T-cell (primary cell): ENCODE results near the gene CDH4. TPM values are rescaled to one million over a fixed set of nuclear protein-coding genes. Genes with fewer than 3 reads are reported as not detected.

Experiments used
- ATAC-seq, 4 experiments: fragments of 200-7000 bp in 3 of 4; fragments of 150-1000 bp in 1 of 4; cut with Tn5 transposase; replicated peaks in 1 of 4; 1 replicate in 3 of 4; 2 replicates in 1 of 4; pipeline ENCODE4 v1.10.0; 2021; ENCODE audit warnings: moderate library complexity in 3 of 4, mild to moderate bottlenecking in 2 of 4, moderate number of reproducible peaks in 1 of 4
- CTCF ChIA-PET, 2 donors: fragments of 300-600 bp; sonication (Branson Sonifier 250); formaldehyde crosslinking; loops; one replicate each; lab custom pipeline; 2022; ENCODE audit warnings: antibody characterized with exemption in 2 of 2; lab: Charles Lee
- POLR2A ChIA-PET, 2 donors: fragments of 300-600 bp; sonication (Branson Sonifier 250); formaldehyde crosslinking; loops; one replicate each; lab custom pipeline; 2022; ENCODE audit warnings: antibody characterized with exemption in 2 of 2; lab: Charles Lee
- DNase-seq, 35 experiments: peaks; one replicate each; pipeline versions ENCODE4 v3.0.0 to v3.0.0-alpha.2; 2013 to 2023
- H3K27ac ChIP-seq: one replicate; pipeline ENCODE4 v1.5.1; 2013; ENCODE audit warnings: low read length
- H3K27me3 ChIP-seq, 2 experiments: replicated peaks in 1 of 2; 1 replicate in 1 of 2; 2 replicates in 1 of 2; pipeline versions ENCODE4 v1.6.1 to v1.7.0; 2013; ENCODE audit warnings: low read length in 1 of 2, mixed read lengths in 1 of 2; ENCODE audit not compliant: control insufficient read depth in 2 of 2, insufficient read depth in 2 of 2; ENCODE audit errors: extremely low read depth in 1 of 2
- H3K36me3 ChIP-seq, 2 donors: 1 replicate in 1 of 2; 2 replicates in 1 of 2; pipeline versions ENCODE4 v1.6.1 to v1.7.0; 2013; ENCODE audit warnings: low read length in 1 of 2; ENCODE audit not compliant: control insufficient read depth in 2 of 2, insufficient read depth in 1 of 2; ENCODE audit errors: extremely low read depth in 1 of 2
- H3K4me1 ChIP-seq, 2 experiments: 1 replicate in 1 of 2; 2 replicates in 1 of 2; pipeline versions ENCODE4 v1.6.1 to v1.7.0; 2013; ENCODE audit warnings: low read length in 2 of 2, mixed read lengths in 1 of 2; ENCODE audit not compliant: insufficient read depth in 2 of 2, control insufficient read depth in 1 of 2; ENCODE audit errors: extremely low read depth in 1 of 2
- H3K4me3 ChIP-seq, 2 donors: 1 replicate in 1 of 2; 2 replicates in 1 of 2; pipeline versions ENCODE4 v1.5.1 to v1.7.0; 2013; ENCODE audit warnings: mild to moderate bottlenecking in 2 of 2, low read length in 1 of 2, moderate library complexity in 1 of 2; ENCODE audit not compliant: control insufficient read depth in 1 of 2; ENCODE audit errors: extremely low read depth in 1 of 2
- H3K9me3 ChIP-seq: 2 replicates; pipeline ENCODE4 v1.7.0; 2013
- H3K27ac Mint-ChIP-seq, 2 donors: one replicate each; pipeline ENCODE4 v1.8.0; 2020 to 2021; ENCODE audit warnings: mild to moderate bottlenecking in 2 of 2, mixed read lengths in 2 of 2
- H3K27me3 Mint-ChIP-seq, 2 donors: one replicate each; pipeline ENCODE4 v1.8.0; 2021 to 2022; ENCODE audit warnings: mixed read lengths in 2 of 2
- H3K36me3 Mint-ChIP-seq: one replicate; pipeline ENCODE4 v1.8.0; 2021; ENCODE audit warnings: mixed read lengths
- H3K4me1 Mint-ChIP-seq, 3 donors: one replicate each; pipeline ENCODE4 v1.8.0; 2020 to 2022; ENCODE audit warnings: mixed read lengths in 3 of 3, mild to moderate bottlenecking in 1 of 3
- H3K4me3 Mint-ChIP-seq, 3 donors: one replicate each; pipeline ENCODE4 v1.8.0; 2020 to 2022; ENCODE audit warnings: mild to moderate bottlenecking in 3 of 3, mixed read lengths in 3 of 3, moderate library complexity in 3 of 3
- H3K9me3 Mint-ChIP-seq, 3 donors: one replicate each; pipeline ENCODE4 v1.8.0; 2020 to 2022; ENCODE audit warnings: mixed read lengths in 3 of 3
- WGBS: methylation state at CpG from one replicate; pipeline ENCODE4 v1.1.5; 2013; ENCODE audit warnings: missing lambda C conversion rate; ENCODE audit not compliant: insufficient coverage; 5-methylcytosine and 5-hydroxymethylcytosine counted together
- total RNA-seq, 35 experiments: library from RNA in 6 of 35; stranded (reverse) in 6 of 35; fragments of 120-200 nt in 1 of 35; gene quantifications; one replicate each; pipeline versions ENCODE4 v1.2.1 to v1.2.4 and lab custom pipeline; 2013 to 2026

The CDH4 gene
- total RNA-seq, 5 donors from 2014 or later (not counting 1 experiment from before 2014, with no cell fraction given) = 0.06 to 0.64 (median 0.14) TPM

DNA sequence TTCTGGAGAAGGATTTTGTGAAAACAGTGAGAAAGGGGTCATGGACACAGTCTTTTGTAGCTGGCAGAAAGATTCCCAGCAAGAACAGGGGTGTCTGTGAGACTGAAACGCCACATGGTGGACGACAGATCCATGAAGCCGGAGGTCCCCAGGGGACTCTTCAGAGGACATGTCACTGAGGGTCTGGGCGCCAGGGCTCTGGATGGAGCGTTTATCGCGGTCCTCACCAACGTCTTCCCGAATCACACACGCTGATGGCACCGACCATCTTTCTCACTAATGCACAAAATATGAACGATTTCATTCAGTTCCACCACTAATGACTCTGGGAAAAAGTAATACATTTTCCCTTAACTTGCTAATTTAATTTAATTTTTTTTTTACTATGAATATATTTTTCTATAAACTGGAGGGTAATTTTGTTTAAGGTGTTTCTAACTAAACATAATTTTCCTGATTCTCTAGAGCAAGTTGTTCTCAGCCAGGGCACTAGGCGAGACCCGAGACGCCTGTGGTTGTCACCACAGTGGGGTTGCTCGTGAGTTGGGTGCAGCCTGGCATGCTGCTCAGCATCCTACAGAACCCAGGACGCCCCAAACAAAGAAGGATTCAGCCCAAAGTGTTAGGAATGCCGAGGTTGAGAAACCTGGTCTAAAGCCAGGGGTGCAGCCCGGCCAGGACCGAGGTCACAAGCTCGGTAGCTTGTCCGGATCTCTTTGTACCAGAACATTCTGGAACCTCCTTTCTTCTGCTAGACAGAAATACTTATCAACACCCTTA is 507.4 kb downstream of the CDH4 start:
- ChIA-PET POLR2A (no interaction called here), CTCF (no interaction called here)
- peaks cover 0 to 11% of the 10 kb centered on the region in 2 experiments for H3K27me3 ChIP-seq
- no peak for DNase-seq
- Mint-ChIP-seq H3K4me3 (no peak overlapping the region), H3K27me3 (peaks cover 0 to 7% of the 10 kb centered on the region in 2 donors), H3K27ac (no peak overlapping the region), H3K36me3 (no peaks in the 10 kb centered on the region), H3K4me1 (no peaks in the 10 kb centered on the region), H3K9me3 (no peaks in the 10 kb centered on the region)
- H3K9me3 ChIP-seq = no peaks in the 10 kb centered on the region
- 82% methylated on average over 17 of the region's 22 CpGs for WGBS
- ATAC-seq = no peak
- no peak overlapping the region for H3K4me3 ChIP-seq
- no peaks in the 10 kb centered on the region for H3K36me3 ChIP-seq
- no peak overlapping the region for H3K27ac ChIP-seq
- H3K4me1 ChIP-seq = no peaks in the 10 kb centered on the region

DNA sequence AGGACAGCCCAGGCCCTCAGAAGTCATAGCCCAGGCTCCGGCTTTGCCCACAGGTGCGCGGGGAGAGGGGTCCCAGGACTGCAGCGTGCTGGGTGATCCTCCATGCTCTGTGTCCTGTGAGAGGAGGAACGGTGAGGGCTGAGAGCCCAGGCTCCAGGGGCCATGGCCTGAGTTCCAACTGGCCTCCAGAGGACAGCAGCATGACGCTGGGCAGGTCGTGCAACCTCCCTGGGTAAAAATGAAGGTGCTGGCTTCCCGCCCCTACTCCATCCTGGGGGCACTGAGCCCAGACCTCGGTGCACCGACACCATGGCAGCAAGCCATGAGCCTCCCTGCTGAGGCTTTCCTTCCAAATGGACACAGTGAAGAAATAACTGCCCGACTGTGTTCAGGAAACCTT is 508.3 kb downstream of the CDH4 start:
- no peak for ATAC-seq
- H3K27me3 ChIP-seq = peaks cover 0 to 17% of the 10 kb centered on the region in 2 experiments
- Mint-ChIP-seq H3K27me3 (peaks cover 0 to 7% of the 10 kb centered on the region in 2 donors), H3K4me1 (no peaks in the 10 kb centered on the region), H3K9me3 (no peaks in the 10 kb centered on the region), H3K4me3 (no peak overlapping the region), H3K27ac (no peak overlapping the region), H3K36me3 (no peaks in the 10 kb centered on the region)
- no peaks in the 10 kb centered on the region for H3K36me3 ChIP-seq
- 80% methylated on average over 5 of the region's 11 CpGs for WGBS
- H3K9me3 ChIP-seq = no peaks in the 10 kb centered on the region
- H3K4me3 ChIP-seq = no peak overlapping the region
- no peak overlapping the region for H3K27ac ChIP-seq
- no peaks in the 10 kb centered on the region for H3K4me1 ChIP-seq
- CTCF ChIA-PET = no interaction called here
- no peak for DNase-seq
- POLR2A ChIA-PET = no interaction called here

DNA sequence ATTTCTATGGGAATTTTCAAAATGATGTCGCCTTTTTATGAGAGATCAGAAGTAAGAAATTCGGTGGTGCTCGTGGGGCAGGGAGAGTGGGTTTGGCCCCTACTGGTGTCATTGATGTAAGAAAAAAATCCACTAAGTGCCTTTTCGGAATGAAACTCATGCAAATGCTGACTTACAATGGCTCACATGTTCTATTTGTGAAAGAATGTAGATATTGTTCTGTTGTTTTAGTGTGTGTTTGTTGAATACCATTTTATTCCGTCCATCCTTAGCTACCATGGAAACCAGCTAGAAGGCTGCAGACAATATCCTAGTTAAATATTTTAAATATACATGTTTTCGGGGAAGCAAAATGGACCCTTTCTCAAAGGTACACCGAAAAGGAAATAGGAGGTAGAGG is 508.7 kb downstream of the CDH4 start:
- Histone ChIP-seq H3K27me3 (peaks cover 0 to 18% of the 10 kb centered on the region in 2 experiments), H3K9me3 (no peaks in the 10 kb centered on the region), H3K27ac (no peak overlapping the region), H3K36me3 (no peaks in the 10 kb centered on the region), H3K4me1 (no peaks in the 10 kb centered on the region), H3K4me3 (no peak overlapping the region)
- Mint-ChIP-seq H3K27me3 (peaks cover 0 to 7% of the 10 kb centered on the region in 2 donors), H3K4me1 (no peaks in the 10 kb centered on the region), H3K27ac (no peak overlapping the region), H3K4me3 (no peak overlapping the region), H3K36me3 (no peaks in the 10 kb centered on the region), H3K9me3 (no peaks in the 10 kb centered on the region)
- ChIA-PET POLR2A (no interaction called here), CTCF (no interaction called here)
- ATAC-seq (no peak), DNase-seq (no peak)
- 78% methylated on average over 4 of the region's 7 CpGs for WGBS

DNA sequence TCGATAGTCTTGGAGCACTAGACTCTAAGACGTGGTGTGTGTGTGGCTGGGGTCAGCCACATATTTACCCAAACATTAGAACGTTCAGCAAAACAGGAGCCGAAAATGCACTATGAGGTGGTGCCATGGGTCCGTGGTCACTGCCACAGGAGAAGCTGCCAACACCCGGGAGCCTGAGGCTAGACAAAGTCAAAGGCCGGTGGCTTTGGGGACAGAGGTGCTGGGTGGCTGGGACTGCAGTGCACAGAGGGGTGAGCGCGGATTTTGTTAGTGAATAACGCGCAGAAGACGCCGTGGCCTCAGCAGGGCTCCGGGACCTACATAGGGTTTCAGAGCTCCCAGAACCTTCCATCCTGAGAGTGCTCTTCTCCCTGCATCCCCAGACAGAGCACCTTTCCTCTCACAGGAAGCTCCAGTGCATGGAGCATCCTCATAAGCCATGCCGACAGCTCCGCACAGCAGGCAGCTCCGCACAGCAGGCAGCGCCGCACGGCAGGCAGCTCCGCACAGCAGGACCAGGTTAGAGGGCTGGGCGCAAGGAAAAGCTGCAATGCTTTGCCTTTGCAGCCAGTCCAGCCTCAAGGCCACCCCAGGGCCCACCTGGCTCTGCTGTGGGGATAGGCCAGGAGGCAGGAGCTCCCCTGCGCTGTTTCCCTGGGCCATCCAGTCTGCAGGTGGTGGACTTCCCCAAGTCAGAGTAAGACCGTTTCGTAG is 509.5 kb downstream of the CDH4 start:
- ChIA-PET CTCF (no interaction called here), POLR2A (no interaction called here)
- Mint-ChIP-seq H3K9me3 (no peaks in the 10 kb centered on the region), H3K27ac (no peak overlapping the region), H3K36me3 (no peaks in the 10 kb centered on the region), H3K27me3 (peaks cover 0 to 7% of the 10 kb centered on the region in 2 donors), H3K4me1 (no peaks in the 10 kb centered on the region), H3K4me3 (no peak overlapping the region)
- Histone ChIP-seq H3K27me3 (peaks cover 0 to 18% of the 10 kb centered on the region in 2 experiments), H3K27ac (no peak overlapping the region), H3K36me3 (no peaks in the 10 kb centered on the region), H3K9me3 (no peaks in the 10 kb centered on the region), H3K4me1 (no peaks in the 10 kb centered on the region), H3K4me3 (no peak overlapping the region)
- DNase-seq (no peak), ATAC-seq (no peak)
- WGBS = 89% methylated on average over 21 of the region's 25 CpGs

DNA sequence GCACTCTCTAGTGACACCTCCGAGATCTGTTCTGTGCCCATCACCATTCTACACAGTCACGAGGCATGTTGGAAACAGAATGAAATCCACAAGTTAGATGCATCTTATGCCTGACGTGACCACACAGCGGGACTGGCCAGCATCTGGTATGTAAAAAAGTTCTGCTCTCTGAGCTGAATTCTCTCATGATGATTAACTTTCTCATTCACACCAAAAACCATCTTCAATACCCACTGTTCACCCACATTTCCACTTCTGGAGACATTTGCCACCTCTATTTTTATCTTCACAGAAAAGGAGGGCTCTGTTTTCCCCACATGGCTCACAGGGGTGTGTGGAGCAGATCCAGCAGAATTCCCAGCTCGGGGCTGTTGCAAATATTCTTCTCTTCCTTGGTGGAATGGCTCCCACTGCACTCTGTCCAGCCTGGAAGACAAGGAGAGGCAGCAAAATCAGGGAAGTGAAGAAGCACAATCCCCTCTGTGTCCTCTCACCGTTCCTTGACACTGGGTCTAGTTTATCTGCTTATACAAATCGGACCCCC is 510.2 kb downstream of the CDH4 start:
- H3K27ac ChIP-seq = no peak overlapping the region
- H3K9me3 ChIP-seq = no peaks in the 10 kb centered on the region
- H3K4me1 Mint-ChIP-seq = no peaks in the 10 kb centered on the region
- no peaks in the 10 kb centered on the region for H3K36me3 ChIP-seq
- H3K4me3 Mint-ChIP-seq = no peak overlapping the region
- peaks cover 0 to 18% of the 10 kb centered on the region in 2 experiments for H3K27me3 ChIP-seq
- no peaks in the 10 kb centered on the region for H3K4me1 ChIP-seq
- DNase-seq = no peak
- H3K9me3 Mint-ChIP-seq = no peaks in the 10 kb centered on the region
- peaks cover 0 to 7% of the 10 kb centered on the region in 2 donors for H3K27me3 Mint-ChIP-seq
- POLR2A ChIA-PET = no interaction called here
- H3K36me3 Mint-ChIP-seq = no peaks in the 10 kb centered on the region
- H3K27ac Mint-ChIP-seq = no peak overlapping the region
- WGBS = 78% methylated on average over 6 of the region's 7 CpGs
- no peak overlapping the region for H3K4me3 ChIP-seq
- CTCF ChIA-PET = no interaction called here
- no peak for ATAC-seq

DNA sequence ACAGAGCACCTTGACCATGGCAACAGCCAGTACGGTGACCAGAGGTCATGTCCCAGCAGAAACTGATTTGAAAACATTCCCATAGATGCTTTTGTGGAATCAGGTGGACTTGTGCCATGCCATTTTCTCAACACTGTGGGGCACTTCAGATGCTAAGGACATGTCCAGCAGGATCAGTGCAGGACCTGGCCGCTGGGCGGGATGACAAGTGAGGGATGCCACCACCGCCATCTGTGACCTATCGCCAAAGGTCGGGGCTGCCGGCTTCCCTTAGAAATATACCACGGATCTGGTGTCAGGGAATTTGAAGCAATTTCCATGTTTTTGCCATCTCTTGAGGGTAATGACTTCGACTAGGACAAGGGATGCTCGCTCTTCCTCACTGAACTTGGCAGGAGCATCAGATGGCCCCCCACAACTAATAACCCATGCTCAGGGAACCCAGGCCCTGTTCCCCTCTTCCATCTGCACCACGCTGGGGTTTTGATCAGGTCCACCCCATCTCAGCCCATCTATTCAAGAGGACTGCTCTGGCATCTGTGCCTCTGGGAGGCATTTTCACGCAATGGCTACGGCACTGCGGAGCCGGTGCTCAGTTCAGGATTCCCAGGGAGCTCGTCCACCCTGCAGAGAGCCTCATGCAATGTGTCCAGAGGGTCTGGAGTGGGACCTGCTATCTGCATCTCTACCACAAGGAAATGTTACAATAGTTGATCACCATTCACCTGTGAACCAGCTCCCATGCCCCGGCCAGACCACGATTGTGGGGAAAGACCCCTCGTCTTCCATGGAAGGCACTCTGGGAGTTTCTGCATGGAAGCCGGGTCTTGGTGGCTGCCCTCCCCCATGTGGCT is 511.1 kb downstream of the CDH4 start:
- ChIA-PET POLR2A (no interaction called here), CTCF (no interaction called here)
- Mint-ChIP-seq H3K4me1 (no peaks in the 10 kb centered on the region), H3K27ac (no peak overlapping the region), H3K9me3 (no peaks in the 10 kb centered on the region), H3K36me3 (no peaks in the 10 kb centered on the region), H3K4me3 (no peak overlapping the region), H3K27me3 (peaks cover 0 to 7% of the 10 kb centered on the region in 2 donors)
- Histone ChIP-seq H3K4me1 (no peaks in the 10 kb centered on the region), H3K27ac (no peak overlapping the region), H3K27me3 (peaks cover 0 to 18% of the 10 kb centered on the region in 2 experiments), H3K36me3 (no peaks in the 10 kb centered on the region), H3K4me3 (no peak overlapping the region), H3K9me3 (no peaks in the 10 kb centered on the region)
- no peak for ATAC-seq
- no peak for DNase-seq
- WGBS = 82% methylated on average over 20 of the region's 20 CpGs
